Measurements from ENCODE around the gene MYO3B.

GRCh38 chr2:170504810-170505145 is 326.8 kb downstream of the MYO3B start:
- TF ChIP-seq CTCF (IDR thresholded peaks at IDR 0.05), result no peak
- TF ChIP-seq POLR2A (IDR thresholded peaks at IDR 0.05), result no peak

Measured in prostate gland (tissue), 2 donors.